Heart left ventricle (tissue), 16 donors: ENCODE data around the gene NDN. TPM values are rescaled to one million over a fixed set of nuclear protein-coding genes. Genes with fewer than 3 reads are reported as not detected.

ENCODE experiments used
- ATAC-seq, 4 donors: fragments of 200-7000 bp; cut with Tn5 transposase; one replicate each; pipeline ENCODE4 v1.9.1; 2020 to 2022; ENCODE audit warnings: moderate library complexity in 4 of 4, mild to moderate bottlenecking in 3 of 4, moderate number of reproducible peaks in 1 of 4
- DNase-seq, 5 donors: peaks; one replicate each; pipeline ENCODE4 v3.0.0-alpha.2; 2020
- H3K27ac ChIP-seq, 12 donors: fragments of 200-600 bp; sonication (generic) in 4 of 12; one replicate each; pipeline versions ENCODE4 v1.5.0 to v1.8.0; 2016 to 2022; ENCODE audit warnings: mild to moderate bottlenecking in 2 of 12
- H3K27me3 ChIP-seq, 9 donors: fragments of 200-600 bp; sonication (generic) in 2 of 9; one replicate each; pipeline versions ENCODE4 v1.5.1 to v1.8.0; 2016 to 2022; ENCODE audit warnings: mild to moderate bottlenecking in 3 of 9
- H3K36me3 ChIP-seq, 9 donors: fragments of 200-600 bp; sonication (generic) in 2 of 9; one replicate each; pipeline versions ENCODE4 v1.5.0 to v1.8.0; 2018 to 2022; ENCODE audit warnings: mild to moderate bottlenecking in 2 of 9
- H3K4me1 ChIP-seq, 12 donors: fragments of 200-600 bp; sonication (generic) in 4 of 12; one replicate each; pipeline versions ENCODE4 v1.5.0 to v1.8.0; 2016 to 2022; ENCODE audit warnings: mild to moderate bottlenecking in 3 of 12
- H3K4me3 ChIP-seq, 12 donors: fragments of 200-600 bp; sonication (generic) in 4 of 12; one replicate each; pipeline versions ENCODE4 v1.5.0 to v1.8.0; 2017 to 2022; ENCODE audit warnings: mild to moderate bottlenecking in 9 of 12, moderate library complexity in 4 of 12
- H3K9me3 ChIP-seq, 12 donors: fragments of 200-600 bp; sonication (generic) in 4 of 12; one replicate each; pipeline versions ENCODE4 v1.5.0 to v1.8.0; 2016 to 2022; ENCODE audit warnings: mild to moderate bottlenecking in 1 of 12
- POLR2A ChIP-seq, 2 donors: fragments of 450-650 bp; IDR thresholded peaks; one replicate each; pipeline ENCODE4 v1.6.1; 2017; ENCODE audit warnings: antibody characterized with exemption in 2 of 2, mild to moderate bottlenecking in 2 of 2, moderate library complexity in 2 of 2
- WGBS, 4 donors: extraction: QIAGEN DNeasy Blood & Tissue Kit in 2 of 4; methylation state at CpG; one replicate each; pipeline versions ENCODE4 v1.1.5 to v1.1.7; 2013 to 2018; 5-methylcytosine and 5-hydroxymethylcytosine counted together
- intact Hi-C, 10 donors: fragments of 100-400 bp; cut with DNase I; formaldehyde crosslinking; loops; one replicate each; pipeline versions ENCODE4 v1.11.1 to v1.14.2; 2022
- polyA plus RNA-seq, 2 donors: library from polyadenylated mRNA; stranded (reverse); fragments of 200-250 nt; gene quantifications; one replicate each; pipeline ENCODE4 v1.2.3, GENCODE V29; 2013
- total RNA-seq, 9 donors: library from RNA; depleted of rRNA in 2 of 9; stranded (reverse); fragments of >200 nt in 2 of 9; fragmentation: NEBNext Ultra II Directional in 3 of 9; extraction: Animal tissue kit (Norgen Biotek cat#: 25700) in 3 of 9; gene quantifications; one replicate each; pipeline versions ENCODE4 v1.1.0 to v1.2.4, GENCODE V29; 2016 to 2023
- TF ChIP-seq, protein P1 (sequence below), 12 donors: fragments of 200-600 bp; sonication (generic) in 4 of 12; IDR thresholded peaks; one replicate each; pipeline versions ENCODE4 v1.5.0 to v1.8.0; 2018 to 2022; ENCODE audit warnings: antibody characterized with exemption in 12 of 12, mild to moderate bottlenecking in 5 of 12
- donor health status: ischemic (EF 13 %, LVEDD 7.1; RV severe dilation, severe dysfunction).
- donor health status: healthy with polysubstance abuse.
- donor health status: DM: no; HTN: yes; CAD: no.
- donor health status: DM: no; HTN: no; CAD: no.
- donor health status: ischemic (EF 25% LVEDD 6.9; RV normal size, moderate dysfunction).
- donor health status: ischemic (EF 25% LVEDD 5.7; RV mildly dilated, moderate dysfunction).
- donor health status: healthy.
- donor health status: DM: yes; HTN: yes; CAD: no.
- donor health status: ischemic (EF 35%, LVEDD 5.7; RV mildly dilated, moderate dysfunction).
- donor health status: nonischemic (EF 11% LVEDD 7.7; RV severe dilation, severe dysfunction).
- donor health status: DM: yes; HTN: yes; CAD: no.
- donor health status: PGD.
- donor health status: ischemic (EF 29% LVEDD 5.4; RV normal size, mild dysfunction).
- donor health status: nonischemic (EF 23%, LVEDD 6.1; RV moderate dilation, normal function).

NDN gene
- total and polyA plus RNA-seq, 11 donors, result 12.2 to 79.2 (median 37.6) TPM

GRCh38 chr15:23708332-23708731 is 21.2 kb upstream of the NDN start:
- no peaks in the 10 kb centered on the region for H3K9me3 ChIP-seq
- TF ChIP-seq, protein P1, sequence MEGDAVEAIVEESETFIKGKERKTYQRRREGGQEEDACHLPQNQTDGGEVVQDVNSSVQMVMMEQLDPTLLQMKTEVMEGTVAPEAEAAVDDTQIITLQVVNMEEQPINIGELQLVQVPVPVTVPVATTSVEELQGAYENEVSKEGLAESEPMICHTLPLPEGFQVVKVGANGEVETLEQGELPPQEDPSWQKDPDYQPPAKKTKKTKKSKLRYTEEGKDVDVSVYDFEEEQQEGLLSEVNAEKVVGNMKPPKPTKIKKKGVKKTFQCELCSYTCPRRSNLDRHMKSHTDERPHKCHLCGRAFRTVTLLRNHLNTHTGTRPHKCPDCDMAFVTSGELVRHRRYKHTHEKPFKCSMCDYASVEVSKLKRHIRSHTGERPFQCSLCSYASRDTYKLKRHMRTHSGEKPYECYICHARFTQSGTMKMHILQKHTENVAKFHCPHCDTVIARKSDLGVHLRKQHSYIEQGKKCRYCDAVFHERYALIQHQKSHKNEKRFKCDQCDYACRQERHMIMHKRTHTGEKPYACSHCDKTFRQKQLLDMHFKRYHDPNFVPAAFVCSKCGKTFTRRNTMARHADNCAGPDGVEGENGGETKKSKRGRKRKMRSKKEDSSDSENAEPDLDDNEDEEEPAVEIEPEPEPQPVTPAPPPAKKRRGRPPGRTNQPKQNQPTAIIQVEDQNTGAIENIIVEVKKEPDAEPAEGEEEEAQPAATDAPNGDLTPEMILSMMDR (IDR thresholded peaks at IDR 0.05), result no peak
- no peak for TF ChIP-seq POLR2A (IDR thresholded peaks at IDR 0.05)
- no peak overlapping the region for H3K4me3 ChIP-seq
- ATAC-seq, result no peak
- WGBS, 4 donors, result 35 to 52% (median 45%) methylated on average over 1 of the region's 1 CpG
- intact Hi-C loops, result no loop called here
- H3K27ac ChIP-seq, result no peak overlapping the region
- no peaks in the 10 kb centered on the region for H3K36me3 ChIP-seq
- H3K4me1 ChIP-seq, result no peaks in the 10 kb centered on the region
- DNase-seq, result no peak
- H3K27me3 ChIP-seq, result peaks cover 0 to 5% (median 0%) of the 10 kb centered on the region in 9 donors

DNA sequence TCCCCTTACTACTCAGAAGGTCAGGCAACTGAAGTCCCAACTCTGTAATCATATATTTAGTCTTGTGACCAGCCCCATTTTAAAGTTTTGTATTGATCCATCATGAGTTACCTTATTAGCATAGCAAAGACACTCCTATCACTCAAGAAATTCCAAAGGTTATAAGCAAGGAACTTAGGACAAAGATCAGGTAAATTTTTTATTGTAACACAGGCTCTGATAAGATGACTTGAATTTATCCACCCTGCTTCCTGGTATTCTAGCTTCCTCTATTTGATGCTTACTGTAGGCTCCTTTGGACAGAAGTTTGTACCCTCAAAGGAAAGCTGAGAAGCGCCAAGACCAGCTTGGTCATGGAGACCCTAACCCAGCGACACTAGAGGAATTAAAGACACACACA is 8.2 kb upstream of the NDN start:
- intact Hi-C loops, result no loop called here
- 63 to 72% (median 66%) methylated on average over 2 of the region's 2 CpGs for WGBS, 4 donors

GRCh38 chr15:23694592-23694991 is 7.5 kb upstream of the NDN start:
- Histone ChIP-seq H3K4me1 (no peaks in the 10 kb centered on the region), H3K9me3 (no peaks in the 10 kb centered on the region), H3K27ac (no peak overlapping the region), H3K4me3 (no peak overlapping the region), H3K27me3 (no peaks in the 10 kb centered on the region), H3K36me3 (no peaks in the 10 kb centered on the region)
- no peak for TF ChIP-seq POLR2A (IDR thresholded peaks at IDR 0.05)
- TF ChIP-seq, protein P1 (IDR thresholded peaks at IDR 0.05), result no peak
- DNase-seq (no peak), ATAC-seq (no peak)
- WGBS, 4 donors, result 91 to 98% (median 96%) methylated on average over 1 of the region's 1 CpG
- intact Hi-C loops, result loop anchor here in 1 of 10 donors (5.0 kb wide), 1 partner anchor 52 kb away; no protein-coding TSS in a partner anchor

More for the DNA sequence above, 8.2 kb upstream of the NDN start:
- Histone ChIP-seq H3K9me3 (no peaks in the 10 kb centered on the region), H3K27ac (no peak overlapping the region), H3K4me1 (no peaks in the 10 kb centered on the region), H3K4me3 (no peak overlapping the region), H3K36me3 (no peaks in the 10 kb centered on the region), H3K27me3 (no peaks in the 10 kb centered on the region)
- ATAC-seq (no peak), DNase-seq (no peak)
- TF ChIP-seq, protein P1 (IDR thresholded peaks at IDR 0.05), result no peak

GRCh38 chr15:23690450-23690852 is 3.3 kb upstream of the NDN start:
- 63 to 72% (median 68%) methylated on average over 5 of the region's 5 CpGs for WGBS, 4 donors
- no peak for TF ChIP-seq POLR2A (IDR thresholded peaks at IDR 0.05)
- TF ChIP-seq, protein P1 (IDR thresholded peaks at IDR 0.05), result no peak

More at GRCh38 chr15:23690450-23690852, 3.3 kb upstream of the NDN start:
- H3K36me3 ChIP-seq, result no peaks in the 10 kb centered on the region
- no peaks in the 10 kb centered on the region for H3K27me3 ChIP-seq
- intact Hi-C loops, result loop anchor here in 1 of 10 donors (5.0 kb wide), 1 partner anchor 48 kb away; no protein-coding TSS in a partner anchor
- peaks cover 0 to 8% (median 0%) of the 10 kb centered on the region in 12 donors for H3K4me1 ChIP-seq
- H3K9me3 ChIP-seq, result no peaks in the 10 kb centered on the region
- H3K27ac ChIP-seq, result peak overlapping the region in 1 of 12 donors; percentile 22
- no peak overlapping the region for H3K4me3 ChIP-seq
- peak; percentile 47 to 69 (median 57) for DNase-seq
- ATAC-seq, result peak; percentile 84 to 92 (median 85)
